ENCODE data around the gene ZNF213.

ZNF213 gene

DNA sequence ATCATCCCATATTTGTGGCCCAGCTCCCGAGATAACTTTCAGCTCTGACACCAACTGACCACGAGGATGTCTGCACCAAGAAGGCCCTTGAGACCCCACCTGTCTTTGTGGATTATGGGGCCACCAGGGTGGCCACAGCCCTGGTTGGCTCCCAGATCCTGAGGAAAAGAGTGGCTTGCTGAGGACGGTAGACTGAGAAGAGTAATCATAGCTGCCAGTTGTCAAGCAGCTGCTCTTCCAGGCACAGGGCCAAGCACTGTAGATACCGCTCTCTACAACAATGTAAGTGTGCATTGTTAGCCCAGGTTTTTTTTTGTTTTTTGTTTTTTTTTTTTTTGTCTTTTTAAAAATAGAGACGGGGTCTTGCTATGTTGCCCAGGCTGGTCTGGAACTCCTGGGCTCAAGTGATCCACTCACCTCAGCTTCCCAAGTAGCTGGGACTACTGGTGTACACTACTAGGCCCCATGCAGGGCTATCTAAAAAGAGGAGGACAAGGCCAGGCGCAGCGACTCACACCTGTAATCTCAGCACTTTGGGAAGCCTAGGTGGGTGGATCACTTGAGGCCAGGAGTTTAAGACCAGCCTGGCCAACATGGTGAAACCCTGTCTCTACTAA lies 12.9 kb upstream of the ZNF213 start:
- DNase-seq, result no peak
- no peak overlapping the region for H3K4ac ChIP-seq (ENCODE audit: low read depth in 1 of 2, low read length in 2 of 2)
- H2BK120ac ChIP-seq (ENCODE audit: low read depth, low read length), result no peak overlapping the region
- H3K4me1 ChIP-seq (ENCODE audit: control insufficient read depth, insufficient read depth, low read depth, low read length), result peaks cover 6% of the 10 kb centered on the region
- H3K23ac ChIP-seq (ENCODE audit: low read length in 2 of 2), result no peak overlapping the region
- H3K4me2 ChIP-seq (ENCODE audit: low read length, poor library complexity, severe bottlenecking), result no peak overlapping the region
- no peak overlapping the region for H2AFZ ChIP-seq (ENCODE audit: low read depth, low read length)
- H3K14ac ChIP-seq (ENCODE audit: low read length in 2 of 2), result no peak overlapping the region
- H3K9ac ChIP-seq (ENCODE audit: low read length), result no peak overlapping the region
- H3K27ac ChIP-seq (ENCODE audit: low read length, poor library complexity, severe bottlenecking), result no peak overlapping the region
- no peaks in the 10 kb centered on the region for H3K9me3 ChIP-seq (ENCODE audit: control insufficient read depth, low read length)
- no peak overlapping the region for H2AK5ac ChIP-seq (ENCODE audit: low read length, severe bottlenecking)
- H4K91ac ChIP-seq (ENCODE audit: low read length), result no peak overlapping the region
- no peak overlapping the region for H3K4me3 ChIP-seq (ENCODE audit: insufficient read depth in 1 of 2, low read depth in 1 of 2, low read length in 2 of 2)
- H3K36me3 ChIP-seq (ENCODE audit: control insufficient read depth in 1 of 2, insufficient read depth in 2 of 2, low read depth in 1 of 2, low read length in 2 of 2), result peaks cover 38 to 49% of the 10 kb centered on the region in 2 experiments
- H2BK5ac ChIP-seq (ENCODE audit: low read depth, low read length, poor library complexity, severe bottlenecking), result no peak overlapping the region
- no peak overlapping the region for H3K18ac ChIP-seq (ENCODE audit: low read depth in 1 of 2, low read length in 2 of 2)
- H2BK15ac ChIP-seq (ENCODE audit: low read depth, poor library complexity, severe bottlenecking), result no peak overlapping the region
- no peak overlapping the region for H2BK12ac ChIP-seq (ENCODE audit: low read length in 2 of 2)
- H3K27me3 ChIP-seq (ENCODE audit: control insufficient read depth in 1 of 2, insufficient read depth in 1 of 2, low read length in 2 of 2), result no peaks in the 10 kb centered on the region
- WGBS, result 98% methylated on average over 7 of the region's 7 CpGs
- no peak overlapping the region for H4K8ac ChIP-seq (ENCODE audit: low read length)
- H3K79me1 ChIP-seq (replicated peaks; ENCODE audit: low read length, poor library complexity, severe bottlenecking), result peaks cover 29% of the 10 kb centered on the region

- H3K4me1 ChIP-seq (ENCODE audit: control insufficient read depth, insufficient read depth, low read depth, low read length), result peaks cover 6% of the 10 kb centered on the region
- H3K9me3 ChIP-seq (ENCODE audit: control insufficient read depth, low read length), result no peaks in the 10 kb centered on the region
- no peak overlapping the region for H3K4me2 ChIP-seq (ENCODE audit: low read length, poor library complexity, severe bottlenecking)
- H2AK5ac ChIP-seq (ENCODE audit: low read length, severe bottlenecking), result no peak overlapping the region
- H2BK15ac ChIP-seq (ENCODE audit: low read depth, poor library complexity, severe bottlenecking), result no peak overlapping the region
- no peak for DNase-seq
- H4K8ac ChIP-seq (ENCODE audit: low read length), result no peak overlapping the region
- H3K27ac ChIP-seq (ENCODE audit: low read length, poor library complexity, severe bottlenecking), result no peak overlapping the region
- H3K4me3 ChIP-seq (ENCODE audit: insufficient read depth in 1 of 2, low read depth in 1 of 2, low read length in 2 of 2), result peak overlapping the region in 1 of 2 experiments; percentile 94
- peak overlapping the region; percentile 91 for H3K9ac ChIP-seq (ENCODE audit: low read length)
- H4K91ac ChIP-seq (ENCODE audit: low read length), result no peak overlapping the region
- H3K79me1 ChIP-seq (replicated peaks; ENCODE audit: low read length, poor library complexity, severe bottlenecking), result peaks cover 29% of the 10 kb centered on the region
- H3K27me3 ChIP-seq (ENCODE audit: control insufficient read depth in 1 of 2, insufficient read depth in 1 of 2, low read length in 2 of 2), result no peaks in the 10 kb centered on the region
- peaks cover 43 to 51% of the 10 kb centered on the region in 2 experiments for H3K36me3 ChIP-seq (ENCODE audit: control insufficient read depth in 1 of 2, insufficient read depth in 2 of 2, low read depth in 1 of 2, low read length in 2 of 2)
- H2AFZ ChIP-seq (ENCODE audit: low read depth, low read length), result no peak overlapping the region
- H3K18ac ChIP-seq (ENCODE audit: low read depth in 1 of 2, low read length in 2 of 2), result no peak overlapping the region
- 83% methylated on average over 8 of the region's 8 CpGs for WGBS
- H3K23ac ChIP-seq (ENCODE audit: low read length in 2 of 2), result no peak overlapping the region
- no peak overlapping the region for H2BK120ac ChIP-seq (ENCODE audit: low read depth, low read length)
- no peak overlapping the region for H2BK12ac ChIP-seq (ENCODE audit: low read length in 2 of 2)
- no peak overlapping the region for H3K14ac ChIP-seq (ENCODE audit: low read length in 2 of 2)
- no peak overlapping the region for H2BK5ac ChIP-seq (ENCODE audit: low read depth, low read length, poor library complexity, severe bottlenecking)
- no peak overlapping the region for H3K4ac ChIP-seq (ENCODE audit: low read depth in 1 of 2, low read length in 2 of 2)
These were observed 11.8 kb upstream of the ZNF213 start for GRCh38 chr16:3122926-3123570.

GRCh38 chr16:3123986-3124886 lies 10.6 kb upstream of the ZNF213 start:
- H2AFZ ChIP-seq (ENCODE audit: low read depth, low read length), result peak overlapping the region; percentile 72
- peak overlapping the region in 1 of 2 experiments; percentile 13 for H3K4ac ChIP-seq (ENCODE audit: low read depth in 1 of 2, low read length in 2 of 2)
- no peaks in the 10 kb centered on the region for H3K27me3 ChIP-seq (ENCODE audit: control insufficient read depth in 1 of 2, insufficient read depth in 1 of 2, low read length in 2 of 2)
- peaks cover 37 to 47% of the 10 kb centered on the region in 2 experiments for H3K36me3 ChIP-seq (ENCODE audit: control insufficient read depth in 1 of 2, insufficient read depth in 2 of 2, low read depth in 1 of 2, low read length in 2 of 2)
- H3K4me1 ChIP-seq (ENCODE audit: control insufficient read depth, insufficient read depth, low read depth, low read length), result peaks cover 9% of the 10 kb centered on the region
- H3K14ac ChIP-seq (ENCODE audit: low read length in 2 of 2), result peak overlapping the region in 1 of 2 experiments; percentile 86
- H2BK5ac ChIP-seq (ENCODE audit: low read depth, low read length, poor library complexity, severe bottlenecking), result no peak overlapping the region
- peak overlapping the region; percentile 17 to 90 for H3K18ac ChIP-seq (ENCODE audit: low read depth in 1 of 2, low read length in 2 of 2)
- DNase-seq, result peak; percentile 96
- H2BK120ac ChIP-seq (ENCODE audit: low read depth, low read length), result no peak overlapping the region
- peak overlapping the region; percentile 84 for H3K4me2 ChIP-seq (ENCODE audit: low read length, poor library complexity, severe bottlenecking)
- WGBS, result under 1% methylated on average over 72 of the region's 72 CpGs
- H3K9me3 ChIP-seq (ENCODE audit: control insufficient read depth, low read length), result no peaks in the 10 kb centered on the region
- H3K4me3 ChIP-seq (ENCODE audit: insufficient read depth in 1 of 2, low read depth in 1 of 2, low read length in 2 of 2), result peak overlapping the region; percentile 67 to 94
- H3K79me1 ChIP-seq (replicated peaks; ENCODE audit: low read length, poor library complexity, severe bottlenecking), result peaks cover 24% of the 10 kb centered on the region
- peak overlapping the region in 1 of 2 experiments; percentile 84 for H3K23ac ChIP-seq (ENCODE audit: low read length in 2 of 2)
- peak overlapping the region; percentile 66 for H3K27ac ChIP-seq (ENCODE audit: low read length, poor library complexity, severe bottlenecking)
- peak overlapping the region in 1 of 2 experiments; percentile 6 for H2BK12ac ChIP-seq (ENCODE audit: low read length in 2 of 2)
- H2AK5ac ChIP-seq (ENCODE audit: low read length, severe bottlenecking), result no peak overlapping the region
- H3K9ac ChIP-seq (ENCODE audit: low read length), result peak overlapping the region; percentile 91
- H2BK15ac ChIP-seq (ENCODE audit: low read depth, poor library complexity, severe bottlenecking), result no peak overlapping the region
- peak overlapping the region; percentile 8 for H4K91ac ChIP-seq (ENCODE audit: low read length)
- peak overlapping the region; percentile 71 for H4K8ac ChIP-seq (ENCODE audit: low read length)

DNA sequence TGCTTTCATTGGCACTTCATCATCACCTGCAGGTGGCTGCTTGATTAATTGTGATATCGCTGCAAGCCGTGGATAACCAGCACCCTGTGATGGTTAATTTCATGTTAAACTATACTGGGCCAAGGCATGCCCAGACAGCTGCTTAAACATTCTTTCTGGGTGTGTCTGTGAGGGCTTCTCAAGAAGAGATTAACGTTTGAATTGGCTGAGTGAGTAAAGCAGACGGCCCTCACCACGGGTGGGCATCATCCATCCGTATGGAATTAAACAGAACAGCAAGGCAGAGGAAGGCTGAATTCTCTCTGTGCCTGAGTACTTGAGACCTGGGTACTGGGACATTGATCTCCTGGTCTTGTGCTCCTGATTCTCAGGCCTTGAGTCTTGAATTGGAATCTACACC lies 7.1 kb upstream of the ZNF213 start:
- Histone ChIP-seq H2AFZ (ENCODE audit: low read depth, low read length) (no peak overlapping the region), H2BK15ac (ENCODE audit: low read depth, poor library complexity, severe bottlenecking) (no peak overlapping the region), H3K36me3 (ENCODE audit: control insufficient read depth in 1 of 2, insufficient read depth in 2 of 2, low read depth in 1 of 2, low read length in 2 of 2) (peaks cover 39 to 41% of the 10 kb centered on the region in 2 experiments), H3K27ac (ENCODE audit: low read length, poor library complexity, severe bottlenecking) (no peak overlapping the region), H3K79me1 (replicated peaks; ENCODE audit: low read length, poor library complexity, severe bottlenecking) (peaks cover 12% of the 10 kb centered on the region), H3K4me3 (ENCODE audit: insufficient read depth in 1 of 2, low read depth in 1 of 2, low read length in 2 of 2) (no peak overlapping the region), H2BK12ac (ENCODE audit: low read length in 2 of 2) (no peak overlapping the region), H3K23ac (ENCODE audit: low read length in 2 of 2) (no peak overlapping the region), H2AK5ac (ENCODE audit: low read length, severe bottlenecking) (no peak overlapping the region), H3K4ac (ENCODE audit: low read depth in 1 of 2, low read length in 2 of 2) (no peak overlapping the region), H3K27me3 (ENCODE audit: control insufficient read depth in 1 of 2, insufficient read depth in 1 of 2, low read length in 2 of 2) (no peaks in the 10 kb centered on the region), H3K9me3 (ENCODE audit: control insufficient read depth, low read length) (no peaks in the 10 kb centered on the region), H3K14ac (ENCODE audit: low read length in 2 of 2) (no peak overlapping the region), H4K8ac (ENCODE audit: low read length) (no peak overlapping the region), H3K4me2 (ENCODE audit: low read length, poor library complexity, severe bottlenecking) (no peak overlapping the region), H3K9ac (ENCODE audit: low read length) (peak overlapping the region; percentile 37), H3K4me1 (ENCODE audit: control insufficient read depth, insufficient read depth, low read depth, low read length) (peaks cover 12% of the 10 kb centered on the region), H2BK120ac (ENCODE audit: low read depth, low read length) (no peak overlapping the region), H3K18ac (ENCODE audit: low read depth in 1 of 2, low read length in 2 of 2) (no peak overlapping the region), H4K91ac (ENCODE audit: low read length) (no peak overlapping the region), H2BK5ac (ENCODE audit: low read depth, low read length, poor library complexity, severe bottlenecking) (no peak overlapping the region)
- WGBS, result 92% methylated on average over 6 of the region's 6 CpGs
- DNase-seq, result no peak

All from mesenchymal stem cell (in vitro differentiated cells and primary cell).